Esophagus muscularis mucosa (tissue), 4 donors: ENCODE measurements around the gene DOCK3.

Experiments
- CTCF ChIP-seq, 3 experiments: fragments of 200-600 bp in 2 of 3; fragments of 450-650 bp in 1 of 3; sonication (generic) in 2 of 3; IDR thresholded peaks; one replicate each; pipeline ENCODE4 v1.5.1; 2017 to 2019; ENCODE audit warnings: antibody characterized with exemption in 3 of 3, mild to moderate bottlenecking in 2 of 3, moderate library complexity in 1 of 3
- EP300 ChIP-seq: sonication (generic); formaldehyde crosslinking; IDR thresholded peaks from one replicate; pipeline ENCODE4 v1.6.1; 2017; ENCODE audit warnings: antibody characterized with exemption
- POLR2A ChIP-seq: fragments of 450-650 bp; IDR thresholded peaks from one replicate; pipeline ENCODE4 v1.6.1; 2017; ENCODE audit warnings: antibody characterized with exemption, moderate library complexity, mild to moderate bottlenecking, low read depth

- TF ChIP-seq CTCF (IDR thresholded peaks at IDR 0.05) = no peak
- TF ChIP-seq POLR2A = no peak
- no peak for TF ChIP-seq EP300
These were observed 14.3 kb upstream of the DOCK3 start for GRCh38 chr3:50660386-50660785.
